RWPE1 (cell line): Measurements from ENCODE around the gene WWOX.
"Not testable (repeated sequence)": the region's sequence is repeated elsewhere in the genome, so short reads cannot be mapped to it uniquely, and the experiment has no call there.

Source experiments
- CTCF ChIA-PET: fragments of 350-600 bp; sonication (Branson Sonifier 250); formaldehyde crosslinking; extraction: SDS; loops from one replicate; lab custom pipeline; 2021; lab: Yijun Ruan, JAX
- POLR2A ChIA-PET: fragments of 400-600 bp; formaldehyde crosslinking; extraction: SDS; loops from one replicate; lab custom pipeline; 2020; ENCODE audit warnings: antibody characterized with exemption; ENCODE audit not compliant: low non-redundant PET; lab: Yijun Ruan, JAX
- DNase-seq: peaks from one replicate; pipeline ENCODE4 v3.0.0; 2012; ENCODE audit warnings: low spot score
- H3K27ac ChIP-seq: fragments of 450-650 bp; 2 replicates; pipeline ENCODE4 v1.5.1; 2017
- CTCF ChIP-seq: fragments of 450-650 bp; conservative IDR thresholded peaks from 2 replicates; pipeline ENCODE4 v1.5.1; 2017; ENCODE audit warnings: low read depth, mild to moderate bottlenecking

WWOX gene

GRCh38 chr16:79250502-79251098 is 1151.1 kb downstream of the WWOX start:
- ChIA-PET CTCF (no interaction called here), POLR2A (no interaction called here)
- H3K27ac ChIP-seq: no peak overlapping the region
- no peak for DNase-seq
- TF ChIP-seq CTCF: no peak

- no peak for TF ChIP-seq CTCF
- no peak for DNase-seq
- POLR2A ChIA-PET: no interaction called here
Observed at GRCh38 chr16:79253100-79253631, 1153.7 kb downstream of the WWOX start.

GRCh38 chr16:79257953-79258490 is 1158.6 kb downstream of the WWOX start:
- no peak for DNase-seq
- POLR2A ChIA-PET: no interaction called here
- CTCF ChIA-PET: no interaction called here
- TF ChIP-seq CTCF: no peak
- H3K27ac ChIP-seq: no peak overlapping the region

More at GRCh38 chr16:79253100-79253631, 1153.7 kb downstream of the WWOX start:
- H3K27ac ChIP-seq: no peak overlapping the region
- CTCF ChIA-PET: no interaction called here

GRCh38 chr16:79260890-79261289 is 1161.4 kb downstream of the WWOX start:
- CTCF ChIA-PET: interaction anchor here (0.6 kb wide), 1 partner anchor 587 kb away, joined by 3 read pairs; no protein-coding TSS in a partner anchor

GRCh38 chr16:79261481-79261940 is 1162.1 kb downstream of the WWOX start:
- POLR2A ChIA-PET: no interaction called here
- no peak for TF ChIP-seq CTCF
- DNase-seq: no peak
- CTCF ChIA-PET: interaction anchor here (0.6 kb wide), 1 partner anchor 588 kb away, joined by 3 read pairs; no protein-coding TSS in a partner anchor
- H3K27ac ChIP-seq: no peak overlapping the region

More at GRCh38 chr16:79260890-79261289, 1161.4 kb downstream of the WWOX start:
- POLR2A ChIA-PET, DNase-seq, H3K27ac ChIP-seq: not testable (repeated sequence)

- ChIA-PET CTCF (no interaction called here), POLR2A (no interaction called here)
- H3K27ac ChIP-seq: no peak overlapping the region
- no peak for DNase-seq
- no peak for TF ChIP-seq CTCF
Observed at GRCh38 chr16:79261944-79262552, 1162.6 kb downstream of the WWOX start.
